Fibroblast of lung (primary cell): ENCODE data around the gene FOXL1. TPM values are rescaled to one million over a fixed set of nuclear protein-coding genes. Genes with fewer than 3 reads are reported as not detected.
A peak's percentile ranks its signal among the peaks of the same experiment; 100 is the strongest.

Experiments used
- DNase-seq, 2 donors: peaks; one replicate each; pipeline versions ENCODE4 v3.0.0 to v3.0.0-alpha.2; 2010; ENCODE audit warnings: low read depth in 2 of 2
- H2AFZ ChIP-seq: 2 replicates; pipeline ENCODE4 v1.5.1; 2012; ENCODE audit warnings: low read length, control low read depth, inconsistent platforms
- H3K27ac ChIP-seq: 2 replicates; pipeline ENCODE4 v1.5.1; 2011; ENCODE audit warnings: low read length, control low read depth; ENCODE audit not compliant: insufficient read depth
- H3K27me3 ChIP-seq: 2 replicates; pipeline ENCODE4 v1.5.1; 2011; ENCODE audit warnings: mild to moderate bottlenecking, low read length; ENCODE audit not compliant: control insufficient read depth, insufficient read depth
- H3K36me3 ChIP-seq: 2 replicates; pipeline ENCODE4 v1.5.1; 2011; ENCODE audit warnings: low read length; ENCODE audit not compliant: control insufficient read depth, insufficient read depth
- H3K4me1 ChIP-seq: 2 replicates; pipeline ENCODE4 v1.5.1; 2011; ENCODE audit warnings: low read length; ENCODE audit not compliant: control insufficient read depth, insufficient read depth; ENCODE audit errors: extremely low read depth
- H3K4me2 ChIP-seq: 2 replicates; pipeline ENCODE4 v1.5.1; 2011; ENCODE audit warnings: low read length, control low read depth; ENCODE audit not compliant: insufficient read depth; ENCODE audit errors: extremely low read depth
- H3K4me3 ChIP-seq, 4 experiments: fragments of 200-600 bp in 1 of 4; sonication (generic) in 1 of 4; replicated peaks in 1 of 4; 2 replicates each; pipeline ENCODE4 v1.5.1; 2011 to 2016; ENCODE audit warnings: low read length in 4 of 4, low read depth in 3 of 4, mild to moderate bottlenecking in 3 of 4, control low read depth in 2 of 4, inconsistent platforms in 1 of 4, mixed read lengths in 1 of 4; ENCODE audit not compliant: insufficient read depth in 1 of 4; ENCODE audit errors: control extremely low read depth in 1 of 4
- H3K79me2 ChIP-seq: 2 replicates; pipeline ENCODE4 v1.5.1; 2012; ENCODE audit warnings: mild to moderate bottlenecking, low read length, inconsistent platforms; ENCODE audit not compliant: control insufficient read depth, insufficient read depth
- H3K9ac ChIP-seq: 2 replicates; pipeline ENCODE4 v1.5.1; 2011; ENCODE audit warnings: mild to moderate bottlenecking, low read length, control low read depth; ENCODE audit not compliant: insufficient read depth
- H3K9me3 ChIP-seq: 2 replicates; pipeline ENCODE4 v1.5.1; 2012; ENCODE audit warnings: low read depth, low read length; ENCODE audit not compliant: control insufficient read depth, insufficient read depth
- H4K20me1 ChIP-seq: 2 replicates; pipeline ENCODE4 v1.5.1; 2011; ENCODE audit warnings: low read length; ENCODE audit not compliant: control insufficient read depth, insufficient read depth; ENCODE audit errors: extremely low read depth
- EZH2 ChIP-seq: IDR thresholded peaks from 2 replicates; pipeline ENCODE4 v1.5.1; 2012; ENCODE audit warnings: low read length, control low read depth, mild to moderate bottlenecking; ENCODE audit errors: missing control alignments
- polyA plus RNA-seq, 2 donors: library from polyadenylated mRNA; depleted of rRNA in 1 of 2; stranded (reverse) in 1 of 2; unstranded in 1 of 2; fragments of >200 nt; gene quantifications; 2 replicates each; pipeline ENCODE4 v1.2.1, GENCODE V29; 2011 to 2012; ENCODE audit warnings: missing spikeins in 1 of 2
- total RNA-seq: library from RNA; depleted of rRNA; stranded (reverse); fragments of >200 nt; gene quantifications from 2 replicates; pipeline ENCODE4 v1.2.1, GENCODE V29; 2014
- TF ChIP-seq, protein P1 (sequence below), 2 donors: IDR thresholded peaks in 1 of 2; conservative IDR thresholded peaks in 1 of 2; 1 replicate in 1 of 2; 2 replicates in 1 of 2; pipeline ENCODE4 v1.5.1; 2011 to 2012; ENCODE audit warnings: low read length in 2 of 2, control low read depth in 1 of 2, inconsistent platforms in 1 of 2, low read depth in 1 of 2, mild to moderate bottlenecking in 1 of 2

Gene FOXL1
- total and polyA plus RNA-seq, 2 donors (not counting 1 experiment from before 2014, with no cell fraction given), result 5.9 to 27.4 TPM

DNA sequence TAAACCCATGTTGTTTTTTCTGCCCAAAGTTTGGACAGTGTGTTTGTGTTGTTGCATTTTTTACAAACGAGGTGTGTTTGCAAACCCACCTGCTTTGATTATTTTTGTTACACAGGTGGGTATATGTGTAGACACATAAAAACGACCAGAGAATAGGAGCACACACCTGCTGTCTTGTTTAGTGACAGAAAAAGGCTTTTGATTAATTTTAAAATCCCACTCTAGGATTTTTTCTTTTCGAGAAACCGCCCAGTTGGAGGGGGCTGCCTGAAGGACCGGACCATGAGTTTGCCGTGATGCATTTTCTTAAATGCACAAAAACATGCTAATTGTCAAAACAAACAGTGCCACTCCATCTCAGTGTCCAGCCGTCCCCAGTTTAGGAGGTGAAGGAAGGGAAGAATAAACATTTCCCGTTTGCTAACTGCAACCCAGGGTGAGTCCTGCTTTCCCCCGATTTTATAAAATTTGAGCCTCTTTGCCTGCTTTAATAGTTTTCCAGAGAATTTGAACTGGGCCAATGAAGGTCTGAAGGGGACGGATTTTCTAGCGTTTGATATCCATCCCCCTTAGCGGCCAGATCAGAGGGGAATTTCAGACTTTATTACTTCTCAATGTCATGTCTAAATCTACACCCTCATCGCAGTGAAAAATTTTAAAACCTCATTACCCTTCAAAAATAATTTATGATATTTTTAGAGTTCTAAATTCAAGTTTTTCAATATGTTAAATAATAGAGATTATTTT lies 8.5 kb upstream of the FOXL1 start:
- Histone ChIP-seq H4K20me1 (no peaks in the 10 kb centered on the region), H3K4me3 (peak overlapping the region; percentile 74 to 92 (median 92)), H3K36me3 (peaks cover 6% of the 10 kb centered on the region), H3K9ac (no peak overlapping the region), H3K4me1 (peaks cover 2% of the 10 kb centered on the region), H3K9me3 (no peaks in the 10 kb centered on the region), H2AFZ (no peak overlapping the region), H3K27me3 (no peaks in the 10 kb centered on the region), H3K27ac (no peak overlapping the region), H3K4me2 (peak overlapping the region; percentile 85), H3K79me2 (peaks cover 61% of the 10 kb centered on the region)
- DNase-seq, result no peak
- TF ChIP-seq, protein P1, sequence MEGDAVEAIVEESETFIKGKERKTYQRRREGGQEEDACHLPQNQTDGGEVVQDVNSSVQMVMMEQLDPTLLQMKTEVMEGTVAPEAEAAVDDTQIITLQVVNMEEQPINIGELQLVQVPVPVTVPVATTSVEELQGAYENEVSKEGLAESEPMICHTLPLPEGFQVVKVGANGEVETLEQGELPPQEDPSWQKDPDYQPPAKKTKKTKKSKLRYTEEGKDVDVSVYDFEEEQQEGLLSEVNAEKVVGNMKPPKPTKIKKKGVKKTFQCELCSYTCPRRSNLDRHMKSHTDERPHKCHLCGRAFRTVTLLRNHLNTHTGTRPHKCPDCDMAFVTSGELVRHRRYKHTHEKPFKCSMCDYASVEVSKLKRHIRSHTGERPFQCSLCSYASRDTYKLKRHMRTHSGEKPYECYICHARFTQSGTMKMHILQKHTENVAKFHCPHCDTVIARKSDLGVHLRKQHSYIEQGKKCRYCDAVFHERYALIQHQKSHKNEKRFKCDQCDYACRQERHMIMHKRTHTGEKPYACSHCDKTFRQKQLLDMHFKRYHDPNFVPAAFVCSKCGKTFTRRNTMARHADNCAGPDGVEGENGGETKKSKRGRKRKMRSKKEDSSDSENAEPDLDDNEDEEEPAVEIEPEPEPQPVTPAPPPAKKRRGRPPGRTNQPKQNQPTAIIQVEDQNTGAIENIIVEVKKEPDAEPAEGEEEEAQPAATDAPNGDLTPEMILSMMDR (conservative IDR thresholded peaks at IDR 0.05 in 1 of 2, IDR thresholded peaks at IDR 0.05 in 1 of 2; ENCODE audit: low read depth in 1 of 2, low read length in 2 of 2), result no peak
- TF ChIP-seq EZH2, result no peak

DNA sequence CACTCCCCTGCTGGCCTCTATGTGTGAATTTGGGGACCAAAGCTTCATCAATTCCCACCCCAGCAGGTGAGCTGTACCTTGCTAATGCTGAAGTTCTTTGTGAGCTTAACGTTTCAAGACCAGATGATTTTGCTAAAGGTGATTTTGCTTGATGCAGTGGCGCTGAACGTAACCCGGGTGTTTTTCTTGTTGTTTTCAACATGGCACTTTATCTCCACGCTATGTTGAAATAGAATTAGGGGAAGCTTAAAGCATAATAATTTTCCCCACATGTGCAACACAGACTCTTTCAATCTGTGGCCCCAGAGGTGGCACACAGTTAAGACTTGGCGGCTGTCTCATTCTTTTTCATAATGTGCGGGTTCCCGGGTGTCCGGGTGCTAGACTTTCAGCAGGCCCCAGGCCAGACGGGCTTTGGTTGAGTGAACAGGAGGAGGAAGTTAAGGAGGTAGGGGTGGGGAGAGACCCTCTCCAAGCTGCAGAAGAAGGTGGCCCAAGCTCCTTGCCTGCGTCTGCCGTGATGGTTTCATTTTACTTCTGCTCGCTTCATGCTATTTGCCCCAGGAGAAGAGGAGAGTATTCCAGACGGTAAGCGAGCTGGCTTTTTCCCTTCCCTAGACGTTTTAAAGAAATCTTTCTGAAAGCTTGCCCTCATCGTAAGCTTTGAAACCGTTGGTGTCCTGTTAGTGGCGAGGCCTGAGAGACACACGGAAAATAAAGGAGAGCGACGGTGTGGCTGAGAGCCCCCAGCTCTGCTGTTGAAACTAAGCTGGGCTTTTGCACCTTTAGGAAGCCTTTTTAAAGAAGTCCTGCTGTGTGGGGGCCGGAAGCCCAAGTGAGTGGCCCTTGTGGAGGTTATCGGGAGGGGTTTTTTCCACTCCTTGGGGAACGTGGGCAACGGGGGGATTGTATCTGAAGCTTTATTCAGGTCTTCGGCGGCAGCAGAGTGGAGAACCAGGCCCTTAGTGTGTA lies 7.5 kb upstream of the FOXL1 start:
- Histone ChIP-seq H3K27ac (no peak overlapping the region), H3K4me1 (peaks cover 2% of the 10 kb centered on the region), H3K4me3 (peak overlapping the region in 3 of 4 experiments; percentile 10 to 91 (median 74)), H3K9me3 (no peaks in the 10 kb centered on the region), H3K27me3 (no peaks in the 10 kb centered on the region), H3K9ac (no peak overlapping the region), H2AFZ (no peak overlapping the region), H3K36me3 (peaks cover 6% of the 10 kb centered on the region), H3K4me2 (peak overlapping the region; percentile 85), H4K20me1 (no peaks in the 10 kb centered on the region), H3K79me2 (peaks cover 61% of the 10 kb centered on the region)
- peak in 1 of 2 donors; percentile 36 for DNase-seq
- TF ChIP-seq, protein P1 (conservative IDR thresholded peaks at IDR 0.05 in 1 of 2, IDR thresholded peaks at IDR 0.05 in 1 of 2; ENCODE audit: low read depth in 1 of 2, low read length in 2 of 2), result no peak
- no peak for TF ChIP-seq EZH2

DNA sequence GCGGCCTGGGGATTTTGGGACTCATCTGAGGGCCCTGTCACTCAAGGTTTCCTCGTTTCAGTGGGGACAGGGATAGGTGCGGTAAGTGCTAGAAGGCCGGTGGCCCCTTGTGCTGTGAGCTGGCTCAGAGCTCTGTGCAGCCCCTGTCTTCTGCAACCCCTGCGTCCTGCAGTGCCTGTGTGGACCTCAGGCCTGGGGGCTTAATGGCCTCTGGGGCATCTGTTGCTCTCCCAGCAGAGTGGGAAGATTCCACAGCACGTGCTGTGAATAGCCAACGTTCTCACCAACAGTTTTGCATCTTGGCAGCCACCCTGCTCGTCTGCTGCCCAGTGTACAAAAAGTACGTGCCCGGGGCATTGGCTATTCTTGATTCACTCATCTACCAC lies 6.8 kb upstream of the FOXL1 start:
- Histone ChIP-seq H2AFZ (no peak overlapping the region), H3K4me2 (no peak overlapping the region), H3K27ac (no peak overlapping the region), H3K9me3 (no peaks in the 10 kb centered on the region), H3K27me3 (no peaks in the 10 kb centered on the region), H3K36me3 (peaks cover 6% of the 10 kb centered on the region), H4K20me1 (no peaks in the 10 kb centered on the region), H3K79me2 (peaks cover 62% of the 10 kb centered on the region), H3K4me1 (peaks cover 2% of the 10 kb centered on the region), H3K4me3 (no peak overlapping the region), H3K9ac (no peak overlapping the region)
- TF ChIP-seq, protein P1 (conservative IDR thresholded peaks at IDR 0.05 in 1 of 2, IDR thresholded peaks at IDR 0.05 in 1 of 2; ENCODE audit: low read depth in 1 of 2, low read length in 2 of 2), result no peak
- TF ChIP-seq EZH2, result no peak
- no peak for DNase-seq
